Breast epithelium (tissue), 4 donors: ENCODE results near the gene MEMO1. TPM values are rescaled to one million over a fixed set of nuclear protein-coding genes. Genes with fewer than 3 reads are reported as not detected.
"Not testable (repeated sequence)": the region's sequence is repeated elsewhere in the genome, so short reads cannot be mapped to it uniquely, and the experiment has no call there.

Experiments
- DNase-seq, 2 donors: peaks; one replicate each; pipeline ENCODE4 v3.0.0-alpha.2; 2019; ENCODE audit warnings: low spot score in 2 of 2
- H3K27ac ChIP-seq, 2 donors: fragments of 200-600 bp; sonication (generic) in 1 of 2; one replicate each; pipeline ENCODE4 v1.5.1; 2016 to 2019; ENCODE audit warnings: mild to moderate bottlenecking in 1 of 2
- H3K27me3 ChIP-seq, 2 donors: fragments of 200-600 bp; sonication (generic) in 1 of 2; one replicate each; pipeline versions ENCODE4 v1.5.1 to v1.6.0; 2017 to 2019; ENCODE audit warnings: control low read depth in 1 of 2, mild to moderate bottlenecking in 1 of 2
- H3K36me3 ChIP-seq: fragments of 200-600 bp; one replicate; pipeline ENCODE4 v1.5.1; 2019
- H3K4me1 ChIP-seq, 2 donors: fragments of 200-600 bp; sonication (generic); one replicate each; pipeline ENCODE4 v1.5.1; 2016 to 2019; ENCODE audit warnings: control low read depth in 1 of 2
- H3K4me3 ChIP-seq, 3 donors: fragments of 200-600 bp; sonication (generic); 1 replicate in 2 of 3; 2 replicates in 1 of 3; pipeline ENCODE4 v1.5.1; 2016 to 2019; ENCODE audit warnings: mild to moderate bottlenecking in 3 of 3, moderate library complexity in 2 of 3
- H3K9me3 ChIP-seq, 2 donors: fragments of 200-600 bp; sonication (generic) in 1 of 2; one replicate each; pipeline ENCODE4 v1.5.1; 2016 to 2019; ENCODE audit warnings: control low read depth in 1 of 2
- POLR2A ChIP-seq: fragments of 450-650 bp; IDR thresholded peaks from one replicate; pipeline ENCODE4 v1.6.1; 2016; ENCODE audit warnings: antibody characterized with exemption, mild to moderate bottlenecking, moderate library complexity
- POLR2AphosphoS5 ChIP-seq, 3 donors: sonication (generic); formaldehyde crosslinking; IDR thresholded peaks; one replicate each; pipeline ENCODE4 v1.6.1; 2017; ENCODE audit warnings: antibody characterized with exemption in 3 of 3
- intact Hi-C: fragments of 100-400 bp; cut with DNase I; formaldehyde crosslinking; loops from one replicate; pipeline ENCODE4 v1.15.1; 2023; ENCODE audit warnings: low total_unique reads
- total RNA-seq, 3 donors: library from RNA; depleted of rRNA; stranded (reverse); fragments of >200 nt; gene quantifications; one replicate each; pipeline ENCODE4 v1.1.0, GENCODE V29; 2016
- TF ChIP-seq, protein P1 (sequence below), 3 donors: fragments of 450-650 bp; IDR thresholded peaks; one replicate each; pipeline ENCODE4 v1.5.1; 2016 to 2017; ENCODE audit warnings: antibody characterized with exemption in 3 of 3, mild to moderate bottlenecking in 3 of 3, moderate library complexity in 3 of 3

The MEMO1 gene
- total RNA-seq, 3 donors from 2014 or later: 26.1 to 28.8 (median 26.1) TPM

GRCh38 chr2:31962757-31963361, 47.9 kb downstream of the MEMO1 start:
- intact Hi-C loops: no loop called here
- H3K4me3 ChIP-seq: no peak overlapping the region
- no peak overlapping the region for H3K27ac ChIP-seq
- no peaks in the 10 kb centered on the region for H3K36me3 ChIP-seq
- no peaks in the 10 kb centered on the region for H3K4me1 ChIP-seq
- TF ChIP-seq, protein P1, sequence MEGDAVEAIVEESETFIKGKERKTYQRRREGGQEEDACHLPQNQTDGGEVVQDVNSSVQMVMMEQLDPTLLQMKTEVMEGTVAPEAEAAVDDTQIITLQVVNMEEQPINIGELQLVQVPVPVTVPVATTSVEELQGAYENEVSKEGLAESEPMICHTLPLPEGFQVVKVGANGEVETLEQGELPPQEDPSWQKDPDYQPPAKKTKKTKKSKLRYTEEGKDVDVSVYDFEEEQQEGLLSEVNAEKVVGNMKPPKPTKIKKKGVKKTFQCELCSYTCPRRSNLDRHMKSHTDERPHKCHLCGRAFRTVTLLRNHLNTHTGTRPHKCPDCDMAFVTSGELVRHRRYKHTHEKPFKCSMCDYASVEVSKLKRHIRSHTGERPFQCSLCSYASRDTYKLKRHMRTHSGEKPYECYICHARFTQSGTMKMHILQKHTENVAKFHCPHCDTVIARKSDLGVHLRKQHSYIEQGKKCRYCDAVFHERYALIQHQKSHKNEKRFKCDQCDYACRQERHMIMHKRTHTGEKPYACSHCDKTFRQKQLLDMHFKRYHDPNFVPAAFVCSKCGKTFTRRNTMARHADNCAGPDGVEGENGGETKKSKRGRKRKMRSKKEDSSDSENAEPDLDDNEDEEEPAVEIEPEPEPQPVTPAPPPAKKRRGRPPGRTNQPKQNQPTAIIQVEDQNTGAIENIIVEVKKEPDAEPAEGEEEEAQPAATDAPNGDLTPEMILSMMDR (IDR thresholded peaks at IDR 0.05): no peak
- no peak for TF ChIP-seq POLR2AphosphoS5 (IDR thresholded peaks at IDR 0.05)
- no peak for TF ChIP-seq POLR2A
- no peak for DNase-seq
- H3K27me3 ChIP-seq: no peaks in the 10 kb centered on the region
- no peaks in the 10 kb centered on the region for H3K9me3 ChIP-seq

- Histone ChIP-seq H3K9me3 (no peaks in the 10 kb centered on the region), H3K4me1 (no peaks in the 10 kb centered on the region), H3K27ac (no peak overlapping the region), H3K4me3 (no peak overlapping the region), H3K36me3 (no peaks in the 10 kb centered on the region), H3K27me3 (no peaks in the 10 kb centered on the region)
- intact Hi-C loops: no loop called here
- TF ChIP-seq, protein P1 (IDR thresholded peaks at IDR 0.05): no peak
- TF ChIP-seq POLR2AphosphoS5 (IDR thresholded peaks at IDR 0.05) (no peak), POLR2A (no peak)
- DNase-seq: no peak
Measured at GRCh38 chr2:31958140-31958717, 52.6 kb downstream of the MEMO1 start.

DNA sequence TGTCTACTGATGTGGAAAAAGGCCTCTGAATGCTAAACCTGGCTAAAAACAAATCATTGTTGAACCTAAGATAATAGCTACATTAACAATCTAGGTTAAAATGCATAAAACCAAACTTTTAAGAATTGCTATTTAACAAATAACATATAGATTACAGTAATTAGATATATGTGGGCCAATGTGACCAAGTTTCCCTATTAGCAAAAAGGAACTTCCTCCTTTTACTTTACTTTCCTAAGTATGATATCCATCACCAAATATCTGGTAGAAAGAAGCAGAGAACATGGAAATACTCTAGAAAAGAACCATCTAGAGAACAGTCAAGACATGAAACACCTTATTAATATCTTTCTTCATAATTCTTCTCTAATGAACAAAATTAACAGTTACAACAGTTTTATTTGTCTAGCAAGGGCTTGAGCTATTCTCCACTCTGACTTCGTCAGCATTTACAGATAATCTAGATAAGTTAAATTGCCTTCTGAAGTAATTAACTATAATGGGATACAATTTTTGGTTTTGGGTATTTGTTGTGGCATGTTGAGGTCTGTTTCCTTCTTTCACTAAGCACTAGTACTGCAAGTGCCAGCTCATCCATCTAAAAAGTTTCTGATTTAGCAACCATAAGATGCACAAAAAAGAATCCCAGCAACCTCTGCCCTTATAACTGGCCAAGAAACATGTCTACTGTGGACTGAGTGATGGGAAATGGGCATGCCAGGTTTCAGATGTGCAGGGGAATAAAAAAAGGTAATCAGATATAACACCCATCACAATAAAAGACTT, 53.3 kb downstream of the MEMO1 start:
- TF ChIP-seq POLR2AphosphoS5 (IDR thresholded peaks at IDR 0.05) (no peak), POLR2A (no peak)
- TF ChIP-seq, protein P1 (IDR thresholded peaks at IDR 0.05): no peak
- Histone ChIP-seq H3K9me3 (no peaks in the 10 kb centered on the region), H3K27ac (no peak overlapping the region), H3K27me3 (no peaks in the 10 kb centered on the region), H3K36me3 (no peaks in the 10 kb centered on the region), H3K4me3 (no peak overlapping the region), H3K4me1 (no peaks in the 10 kb centered on the region)
- DNase-seq: no peak
- intact Hi-C loops: no loop called here

GRCh38 chr2:31956934-31957333, 53.9 kb downstream of the MEMO1 start:
- H3K27ac ChIP-seq, intact Hi-C loops, H3K4me3 ChIP-seq: not testable (repeated sequence)

DNA sequence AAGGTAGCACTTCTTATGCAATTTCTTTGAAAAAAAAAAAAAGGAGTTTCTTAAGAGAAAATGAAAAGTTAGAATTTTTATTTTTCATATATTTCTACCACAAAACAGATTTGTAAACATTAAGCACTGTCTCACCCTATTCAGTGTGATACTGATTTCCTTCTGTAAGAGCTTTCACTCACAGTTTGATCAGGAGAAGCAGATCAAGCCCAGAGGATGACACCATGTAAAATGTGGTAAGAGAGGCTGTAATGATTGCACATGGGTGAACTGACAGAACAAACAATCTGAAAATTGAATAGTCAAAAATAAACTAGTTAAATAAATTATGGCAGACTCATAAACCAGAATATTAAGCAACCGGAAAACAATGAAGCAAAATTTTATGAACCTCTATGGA, 54.5 kb downstream of the MEMO1 start:
- H3K9me3 ChIP-seq: no peaks in the 10 kb centered on the region
- H3K27me3 ChIP-seq: no peaks in the 10 kb centered on the region
- H3K27ac ChIP-seq: no peak overlapping the region
- DNase-seq: no peak
- no peaks in the 10 kb centered on the region for H3K36me3 ChIP-seq
- intact Hi-C loops: no loop called here
- TF ChIP-seq POLR2A: no peak
- no peaks in the 10 kb centered on the region for H3K4me1 ChIP-seq
- no peak overlapping the region for H3K4me3 ChIP-seq

More at GRCh38 chr2:31956934-31957333, 53.9 kb downstream of the MEMO1 start:
- DNase-seq, H3K4me1 ChIP-seq, H3K27me3 ChIP-seq, H3K36me3 ChIP-seq, H3K9me3 ChIP-seq: not testable (repeated sequence)

DNA sequence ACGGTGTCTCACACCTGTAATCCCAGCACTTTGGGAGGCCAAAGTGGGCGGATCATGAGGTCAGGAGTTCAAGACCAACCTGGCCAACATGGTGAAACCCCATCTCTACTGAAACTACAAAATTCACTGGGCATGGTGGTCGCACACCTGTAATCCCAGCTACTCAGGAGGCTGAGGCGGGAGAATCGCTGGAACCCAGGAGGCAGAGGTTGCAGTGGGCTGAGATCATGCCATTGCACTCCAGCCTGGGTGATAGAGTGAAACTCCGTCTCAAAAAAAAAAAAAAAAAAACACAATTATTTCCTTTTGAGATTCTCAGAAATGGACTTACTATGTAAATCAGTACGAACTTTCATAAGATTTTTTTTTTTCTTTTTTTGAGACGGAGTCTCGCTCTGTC, 57.7 kb downstream of the MEMO1 start:
- H3K9me3 ChIP-seq, intact Hi-C loops, H3K4me3 ChIP-seq, H3K36me3 ChIP-seq, H3K27ac ChIP-seq, DNase-seq, H3K27me3 ChIP-seq, H3K4me1 ChIP-seq: not testable (repeated sequence)
